NOMO-1 treated with DMSO at 0.1 percent for 48 hours (cell line): ENCODE data around the gene SPOPL.
"Not testable (repeated sequence)": the region's sequence is repeated elsewhere in the genome, so short reads cannot be mapped to it uniquely, and the experiment has no call there.

Experiments used
- DNase-seq: peaks from one replicate; lab custom pipeline; 2025; ENCODE audit not compliant: unreplicated experiment; lab: John Stamatoyannopoulos, UW

Gene SPOPL

DNA sequence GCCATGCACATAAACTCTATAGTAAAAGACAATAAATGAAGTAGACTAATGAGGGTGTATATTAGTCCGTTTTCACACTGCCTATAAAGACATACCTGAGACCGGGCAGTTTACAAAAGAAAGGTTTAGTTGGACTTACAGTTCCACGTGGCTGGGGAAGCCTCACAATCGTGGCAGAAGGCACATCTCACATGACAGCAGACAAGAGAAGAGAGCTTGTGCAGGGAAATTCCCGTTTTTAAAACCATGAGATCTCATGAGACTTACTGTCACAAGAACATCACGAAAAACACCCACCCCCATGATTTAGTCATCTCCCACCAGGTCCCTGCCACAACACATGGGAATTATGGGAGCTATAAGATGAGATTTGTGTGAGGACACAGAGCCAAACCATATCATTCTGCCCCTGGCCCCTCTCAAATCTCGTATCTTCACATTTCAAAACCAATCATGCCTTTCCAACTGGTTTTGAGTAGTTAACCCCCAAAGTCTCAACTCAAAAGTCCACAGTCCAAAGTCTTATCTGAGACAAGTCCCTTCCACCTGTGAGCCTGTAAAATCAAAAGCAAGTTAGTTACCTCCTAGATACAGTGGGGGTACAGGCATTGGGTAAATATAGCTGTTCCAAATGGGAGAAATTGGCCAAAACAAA is 21.6 kb downstream of the SPOPL start:
- DNase-seq: not testable (repeated sequence)

DNA sequence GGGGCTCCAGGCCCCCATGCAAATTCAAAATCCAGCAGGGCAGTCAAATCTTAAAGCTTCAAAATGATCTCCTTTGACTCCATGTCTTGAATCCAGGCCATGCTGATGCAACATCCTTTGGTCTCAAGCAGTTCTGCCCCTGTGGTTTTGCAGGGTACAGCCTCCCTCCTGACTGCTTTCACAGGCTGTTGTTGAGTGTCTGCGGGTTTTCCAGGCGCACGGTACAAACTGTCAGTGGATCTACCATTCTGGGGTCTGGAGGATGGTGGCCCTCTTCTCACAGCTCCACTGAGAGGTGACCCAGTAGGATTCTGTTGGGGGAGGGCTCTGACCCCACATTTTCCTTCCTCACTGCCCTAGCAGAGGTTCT is 22.1 kb downstream of the SPOPL start:
- not testable (repeated sequence) for DNase-seq

DNA sequence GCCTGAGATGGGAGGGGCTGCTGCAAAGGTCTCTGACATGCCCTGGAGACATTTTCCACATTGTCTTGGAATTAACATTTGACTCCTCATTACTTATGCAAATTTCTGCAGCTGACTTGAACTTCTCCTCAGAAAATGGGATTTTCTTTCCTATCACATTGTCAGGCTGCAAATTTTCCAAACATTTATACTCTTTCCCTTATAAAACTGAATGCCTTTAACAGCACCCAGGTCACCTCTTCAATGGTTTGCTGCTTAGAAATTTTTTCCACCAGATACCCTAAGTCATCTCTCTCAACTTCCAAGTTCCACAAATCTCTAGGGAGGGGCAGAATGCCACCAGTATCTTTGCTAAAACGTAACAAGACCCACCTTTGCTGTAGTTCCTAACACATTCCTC is 22.8 kb downstream of the SPOPL start:
- DNase-seq: not testable (repeated sequence)

DNA sequence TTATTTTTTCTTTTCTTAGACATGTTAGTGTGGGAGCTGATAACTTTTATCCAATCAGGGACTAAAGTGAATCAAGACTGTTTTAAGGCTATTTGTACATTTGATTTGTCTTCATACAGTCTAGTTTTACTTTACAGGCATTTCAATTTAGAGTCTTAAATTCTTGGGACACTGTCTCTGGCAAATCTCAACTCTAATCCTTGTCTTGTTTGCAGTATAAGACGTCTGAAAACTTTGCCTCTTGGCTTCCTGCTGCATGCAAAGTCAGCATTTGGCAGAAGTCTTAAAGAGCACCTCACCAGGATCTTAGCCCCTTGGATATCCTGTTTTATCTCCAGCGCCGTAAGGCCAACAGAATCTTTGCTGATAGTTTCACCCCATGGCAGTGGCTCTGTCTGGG is 30.3 kb downstream of the SPOPL start:
- no peak for DNase-seq

DNA sequence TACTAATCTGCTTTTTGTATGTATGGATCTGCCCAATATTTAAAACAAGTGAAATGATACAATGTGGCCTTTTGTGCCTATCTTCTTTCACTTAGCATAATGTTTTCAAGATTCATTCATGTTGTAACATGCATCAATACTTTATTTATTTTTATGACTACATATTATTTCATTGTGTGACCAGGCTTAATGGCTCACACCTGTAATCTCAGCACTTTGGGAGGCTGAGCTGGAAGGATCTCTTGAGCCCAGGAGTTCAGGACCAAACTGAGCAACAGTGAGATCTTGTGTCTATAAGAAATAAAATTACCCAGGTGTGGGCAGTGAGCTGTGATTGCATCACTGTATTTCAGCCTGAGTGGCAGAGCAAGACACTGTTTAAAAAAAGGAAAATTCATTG is 33.2 kb downstream of the SPOPL start:
- no peak for DNase-seq

DNA sequence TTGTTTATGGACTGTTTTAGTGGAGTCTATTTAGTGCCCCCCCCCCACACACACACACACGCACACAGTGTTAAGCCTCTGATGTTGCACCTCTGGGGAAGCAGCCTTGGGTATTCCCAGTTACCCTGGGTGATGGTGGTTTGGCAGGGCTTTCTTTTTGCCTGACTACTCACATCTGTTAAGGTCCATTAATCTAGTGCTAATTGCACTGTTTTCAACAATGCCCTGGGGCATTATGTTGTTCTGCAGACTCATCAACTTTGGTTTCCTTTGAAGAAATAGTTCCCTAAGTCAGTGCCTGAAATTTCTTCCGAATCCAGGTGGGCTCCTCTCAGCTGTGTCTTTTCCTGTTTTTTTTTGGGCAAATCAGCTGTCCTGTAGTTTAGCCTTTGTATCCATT is 34.7 kb downstream of the SPOPL start:
- DNase-seq: no peak

DNA sequence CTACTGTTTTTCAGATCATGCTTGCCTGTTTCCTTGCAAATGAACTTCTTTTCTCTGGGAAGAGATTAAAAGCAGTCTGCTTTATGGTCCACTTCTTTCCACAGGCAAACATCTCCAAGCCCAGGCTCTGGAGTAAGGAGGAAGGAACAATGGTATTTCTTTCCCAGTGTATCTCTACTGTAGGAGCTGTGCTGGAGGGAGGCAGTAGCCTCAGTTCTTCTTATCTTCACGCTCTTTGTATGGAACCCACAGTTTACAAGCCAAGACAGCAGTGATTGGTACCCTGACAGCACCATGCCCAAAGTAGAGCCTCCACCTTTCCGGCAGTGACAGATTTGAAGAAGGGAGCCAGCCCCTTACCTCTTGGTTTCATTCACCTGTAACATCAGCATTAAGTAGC is 35.2 kb downstream of the SPOPL start:
- DNase-seq: no peak

DNA sequence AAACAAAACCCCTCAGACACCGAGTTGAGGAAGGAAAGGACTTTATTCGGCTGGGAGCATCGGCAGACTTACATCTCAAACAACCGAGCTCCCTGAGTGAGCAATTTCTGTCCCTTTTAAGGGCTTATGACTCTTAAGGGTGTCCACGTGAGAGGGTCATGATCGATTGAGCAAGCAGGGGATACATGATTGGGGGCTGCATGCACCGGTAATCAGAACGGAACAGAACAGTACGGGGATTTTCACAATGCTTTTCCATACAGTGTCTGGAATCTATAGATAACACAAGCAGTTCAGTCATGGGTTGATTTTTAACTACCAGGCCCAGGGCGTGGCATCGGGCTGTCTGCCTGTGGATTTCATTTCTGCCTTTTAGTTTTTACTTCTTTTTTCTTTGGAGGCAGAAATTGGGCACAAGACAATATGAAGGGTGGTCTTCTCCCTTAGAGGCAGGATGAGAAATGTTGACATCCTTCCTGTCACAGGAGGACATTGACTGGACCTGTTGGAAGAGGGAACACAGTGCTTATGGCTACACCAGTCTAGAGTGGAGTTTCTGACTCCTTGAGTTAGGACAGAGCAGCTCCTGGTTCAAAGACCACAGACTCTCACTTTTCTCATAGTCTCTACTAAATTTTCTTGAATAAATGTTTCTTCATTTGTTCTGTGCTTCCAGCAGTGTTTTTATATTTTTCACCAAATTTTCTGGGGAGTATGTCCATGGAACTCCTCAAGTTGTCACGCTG is 35.8 kb downstream of the SPOPL start:
- DNase-seq: no peak

DNA sequence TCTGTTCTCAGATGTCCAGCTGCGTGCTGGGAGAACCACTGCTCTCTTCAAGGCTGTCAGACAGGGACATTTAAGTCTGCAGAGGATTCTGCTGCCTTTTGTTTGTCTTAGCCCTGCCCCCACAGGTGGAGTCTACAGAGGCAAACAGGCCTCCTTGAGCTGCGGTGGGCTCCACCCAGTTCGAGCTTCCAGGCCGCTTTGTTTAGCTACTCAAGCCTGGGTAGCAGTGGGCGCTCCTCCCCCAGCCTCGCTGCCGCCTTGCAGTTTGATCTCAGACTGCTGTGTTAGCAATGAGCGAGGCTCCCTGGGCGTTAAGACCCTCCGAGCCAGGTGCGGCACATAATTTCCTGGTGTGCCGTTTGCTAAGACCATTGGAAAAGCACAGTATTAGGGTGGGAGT is 42.6 kb downstream of the SPOPL start:
- not testable (repeated sequence) for DNase-seq

DNA sequence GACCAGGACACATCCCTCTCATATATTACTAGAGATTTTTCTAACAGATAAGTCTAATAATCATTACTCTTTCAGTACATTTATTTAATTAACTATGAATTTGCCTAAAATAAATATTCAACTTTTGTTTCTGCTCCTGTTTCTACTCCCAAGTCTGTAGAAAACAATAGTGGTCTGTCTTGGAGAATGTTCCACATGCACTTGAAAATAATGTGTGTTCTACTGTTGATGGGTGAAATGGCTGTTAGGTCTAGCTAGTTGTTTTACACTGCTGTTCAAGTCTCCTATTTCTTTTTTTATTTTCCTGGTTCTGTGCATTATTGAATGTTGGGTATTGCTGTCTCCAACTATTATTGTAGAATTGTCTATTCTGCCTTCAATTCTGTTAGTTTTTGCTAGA is 47.2 kb downstream of the SPOPL start:
- DNase-seq: no peak

DNA sequence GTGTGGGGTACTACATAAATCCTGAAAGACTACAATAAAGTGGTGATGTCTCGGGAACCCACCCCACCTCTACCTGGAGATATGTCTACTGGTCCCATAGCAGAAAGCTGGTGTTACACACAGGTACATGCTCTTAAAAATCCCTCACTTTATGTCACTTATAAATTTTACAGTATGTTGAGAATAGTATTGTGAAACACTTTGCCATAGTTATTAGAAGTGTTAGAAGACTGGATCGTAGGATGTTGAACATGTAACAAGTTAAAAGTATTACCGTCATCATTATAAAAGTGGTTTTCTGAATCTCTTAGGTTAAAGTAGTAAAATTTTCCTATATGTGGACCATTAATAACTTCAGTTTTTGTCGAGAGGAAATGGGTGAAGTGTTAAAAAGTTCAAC is 48.6 kb downstream of the SPOPL start:
- DNase-seq: no peak

DNA sequence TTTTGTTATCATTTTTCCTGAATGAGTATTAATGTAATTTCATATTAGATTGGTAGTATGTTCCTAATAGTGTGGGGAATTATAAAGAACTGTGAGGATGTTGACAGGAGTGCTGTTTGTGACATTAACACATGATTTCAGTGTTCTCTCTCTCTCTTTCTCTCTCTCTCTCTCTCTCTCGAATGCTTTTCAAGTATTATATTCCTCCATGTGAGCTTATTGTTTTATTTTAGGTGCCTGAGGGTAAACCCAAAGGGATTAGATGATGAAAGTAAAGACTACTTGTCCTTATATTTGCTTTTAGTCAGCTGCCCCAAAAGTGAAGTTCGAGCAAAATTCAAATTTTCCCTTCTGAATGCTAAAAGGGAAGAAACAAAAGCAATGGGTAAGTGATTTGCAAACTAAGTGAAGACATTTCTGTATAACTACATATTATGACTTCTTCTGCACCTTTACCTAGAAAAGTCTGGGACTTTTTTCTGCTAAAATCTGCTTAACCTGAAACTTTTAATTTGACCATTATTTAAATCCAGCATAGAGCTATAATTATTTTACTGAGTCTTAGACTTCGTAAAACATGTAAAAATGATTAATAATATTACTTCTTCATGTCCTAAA is 49.2 kb downstream of the SPOPL start:
- no peak for DNase-seq

DNA sequence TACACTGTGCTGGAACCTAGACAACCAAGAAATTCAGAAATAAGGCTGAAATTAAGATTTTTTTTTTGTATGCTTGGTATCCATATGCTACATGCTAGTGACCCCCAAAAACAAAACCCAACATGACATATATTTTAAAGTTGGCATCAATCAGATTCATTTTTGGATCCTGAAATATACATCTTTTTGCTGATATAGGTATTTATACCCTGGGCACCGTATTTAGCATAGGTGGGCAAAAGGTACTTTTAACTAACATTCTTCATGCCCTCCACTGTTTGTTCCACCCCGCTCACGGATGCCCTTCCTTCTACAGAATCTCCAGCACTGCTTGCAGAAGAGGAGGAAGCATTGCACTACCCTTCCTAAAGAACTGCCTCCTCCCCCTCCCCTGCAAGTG is 52.6 kb downstream of the SPOPL start:
- no peak for DNase-seq

DNA sequence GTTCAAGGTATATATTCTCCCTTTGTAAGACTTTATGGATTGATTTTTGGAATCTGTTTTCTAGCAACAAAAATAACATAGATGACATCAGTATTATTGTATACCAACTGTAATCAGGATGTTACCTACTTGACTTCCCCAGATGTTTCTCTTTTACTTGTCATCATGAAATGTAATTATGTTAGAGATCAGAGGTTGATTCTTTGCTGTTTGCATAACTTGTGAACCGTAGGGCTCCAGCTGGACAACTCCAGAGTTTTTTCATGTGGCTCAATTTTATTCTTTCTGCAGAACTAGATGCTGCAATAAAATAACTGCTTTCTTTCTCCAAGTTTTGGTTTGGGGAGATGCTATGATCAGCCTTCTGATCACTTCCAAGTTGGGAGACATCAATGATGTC is 58.1 kb downstream of the SPOPL start:
- no peak for DNase-seq

DNA sequence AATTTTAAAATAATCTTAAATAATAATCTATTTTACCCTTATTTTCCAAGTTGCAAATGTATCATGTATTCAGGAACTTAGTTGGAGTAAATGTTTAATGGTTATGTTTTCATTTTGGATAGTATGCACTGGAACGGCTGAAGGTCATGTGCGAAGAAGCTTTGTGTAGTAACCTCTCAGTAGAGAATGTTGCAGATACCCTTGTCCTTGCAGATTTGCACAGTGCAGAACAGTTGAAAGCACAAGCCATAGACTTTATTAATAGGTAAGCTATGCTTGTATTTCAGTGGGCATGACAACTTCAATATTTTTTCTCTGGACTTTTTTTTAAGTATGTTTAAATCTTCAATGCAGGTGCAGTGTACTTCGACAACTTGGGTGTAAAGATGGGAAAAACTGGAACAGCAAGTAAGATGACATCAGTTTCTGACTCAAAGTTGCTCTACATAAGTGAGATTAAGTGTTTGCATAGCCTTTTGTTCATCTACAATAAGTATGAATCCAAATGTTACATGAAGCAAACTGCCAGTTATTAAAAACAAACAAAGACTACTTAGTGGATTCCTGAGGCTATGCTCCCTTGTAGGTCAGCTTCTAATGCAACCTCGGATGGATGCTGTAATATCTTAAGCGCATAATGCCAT is 63.1 kb downstream of the SPOPL start:
- DNase-seq: no peak

DNA sequence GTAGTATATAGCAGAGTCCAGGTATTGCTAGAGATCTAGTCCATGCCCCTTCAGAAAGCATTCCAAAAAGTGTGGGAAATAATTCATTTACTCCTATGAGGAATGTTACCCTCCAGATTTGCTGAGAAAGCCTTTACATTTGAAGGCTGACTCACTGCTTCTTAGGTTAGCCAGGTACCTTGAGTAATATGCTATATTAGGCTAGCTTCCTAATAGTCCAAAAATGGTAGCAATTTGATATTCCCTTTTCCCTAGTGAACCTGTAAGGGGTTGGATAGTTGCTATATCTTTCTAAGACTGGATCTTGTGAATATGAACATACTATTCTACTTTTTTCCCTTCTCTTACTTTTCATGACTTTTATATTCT is 63.6 kb downstream of the SPOPL start:
- DNase-seq: no peak

DNA sequence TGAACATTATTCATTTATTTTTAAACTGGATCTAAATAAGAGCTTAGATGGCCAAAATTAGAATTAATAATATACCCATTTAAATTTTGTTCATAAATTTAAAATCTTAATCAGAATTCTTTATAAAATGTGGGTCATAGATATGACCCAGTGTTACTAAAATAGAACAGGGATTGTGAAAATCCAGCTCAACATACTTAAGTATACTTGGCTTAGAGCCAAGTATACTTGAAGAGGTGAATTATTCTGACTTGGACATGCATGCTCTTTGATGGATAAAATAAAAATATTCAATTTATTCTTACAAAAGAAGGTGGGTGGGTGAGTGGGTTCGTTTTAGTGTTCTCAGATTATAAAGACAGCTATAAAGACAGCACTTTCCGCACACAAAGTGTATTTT is 70.7 kb downstream of the SPOPL start:
- DNase-seq: no peak

DNA sequence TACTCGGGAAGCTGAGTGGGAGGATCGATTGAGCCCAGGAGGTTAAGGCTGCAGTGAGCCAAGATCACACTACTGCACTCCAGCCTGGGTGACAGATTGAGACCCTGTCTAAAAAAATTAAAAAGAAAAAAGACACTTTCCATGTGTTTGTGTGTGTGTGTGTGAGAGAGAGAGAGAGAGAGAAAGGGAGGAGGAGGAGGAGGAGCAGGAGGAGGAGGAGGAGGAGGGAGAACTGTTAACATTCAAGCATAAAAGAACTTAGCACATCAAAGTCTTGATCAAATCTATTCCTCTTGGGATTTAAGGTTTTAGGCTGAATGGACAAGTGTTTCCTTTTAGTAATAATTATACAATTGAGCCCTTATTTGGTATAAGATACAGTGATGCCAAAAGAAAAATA is 75.5 kb downstream of the SPOPL start:
- DNase-seq: no peak

DNA sequence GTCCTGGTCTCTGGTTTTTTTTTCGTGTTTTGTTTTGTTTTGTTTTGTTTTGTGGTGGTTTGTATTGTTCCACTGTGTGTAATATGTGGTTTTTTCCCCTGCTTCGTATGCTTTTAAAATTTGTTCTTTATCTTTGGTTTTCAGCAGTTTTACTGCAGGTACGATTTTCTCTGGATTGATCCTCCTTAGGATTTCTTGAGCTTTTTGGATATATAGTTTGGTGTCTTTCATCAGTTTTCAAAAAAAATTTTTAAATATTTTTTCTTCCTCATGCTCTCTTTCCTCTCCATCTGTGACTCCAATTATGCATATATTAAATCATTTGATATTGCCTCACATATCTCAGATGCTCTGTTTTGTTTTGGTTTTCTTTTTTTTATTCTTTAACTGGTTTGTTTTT is 78.0 kb downstream of the SPOPL start:
- DNase-seq: no peak

DNA sequence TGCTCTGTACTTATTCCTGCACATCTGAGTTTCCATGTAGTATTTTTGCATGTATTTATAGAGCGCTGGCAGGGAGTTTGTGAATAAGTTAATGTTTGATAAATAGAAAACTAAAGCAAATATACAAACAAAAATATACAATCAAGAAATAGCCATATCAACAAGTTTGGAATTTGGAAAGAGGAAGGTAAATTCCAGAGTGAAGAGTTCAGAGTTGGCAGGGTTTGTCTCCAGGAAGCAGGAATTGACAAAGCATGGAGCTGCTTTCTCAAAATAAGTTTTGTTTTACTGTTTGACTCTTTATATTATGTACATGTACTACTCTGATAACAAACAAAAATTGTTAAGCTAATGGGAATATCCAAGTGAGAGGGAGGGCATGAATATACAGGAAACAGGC is 80.3 kb downstream of the SPOPL start:
- no peak for DNase-seq

DNA sequence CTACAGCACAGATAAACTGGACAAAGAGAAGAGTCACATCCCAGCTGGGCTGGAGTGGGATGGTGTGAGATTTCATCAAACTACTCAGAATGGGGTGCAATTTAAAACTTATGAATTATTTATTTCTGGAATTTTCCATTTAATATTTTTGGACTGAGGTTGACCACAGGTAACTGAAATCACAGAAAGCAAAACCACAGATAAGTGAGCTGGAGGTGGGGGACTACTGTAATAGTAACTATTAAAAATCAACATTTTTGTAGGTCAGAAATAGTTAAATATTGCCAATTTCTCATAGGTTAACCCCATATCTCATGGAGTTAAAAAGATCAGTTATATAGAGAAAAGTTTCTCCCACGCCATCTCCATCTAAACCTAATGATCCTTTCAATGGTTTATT is 88.1 kb downstream of the SPOPL start:
- no peak for DNase-seq

DNA sequence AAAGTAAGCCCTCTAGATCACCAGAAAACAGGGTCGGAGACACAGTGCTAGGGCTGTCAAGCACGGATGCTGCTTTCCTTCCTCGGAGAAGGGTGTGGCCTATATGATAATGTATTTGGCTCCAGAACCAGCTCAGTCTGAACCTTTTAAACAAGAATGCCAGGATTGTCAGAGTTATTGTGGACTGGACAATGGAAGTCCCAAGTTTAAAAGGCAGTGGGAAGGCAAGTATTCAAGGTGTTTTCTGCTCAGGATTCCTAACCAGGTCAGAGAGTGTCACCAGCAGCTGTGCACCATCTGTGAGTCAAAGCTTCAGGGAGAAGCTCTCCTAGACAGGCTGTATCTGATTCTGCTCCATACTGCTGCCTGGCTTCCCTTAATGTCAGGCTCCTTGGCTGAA is 94.8 kb downstream of the SPOPL start:
- no peak for DNase-seq
